NCI-H345 (cell line): ENCODE results near the gene ZNF827.

Experiments used
- DNase-seq: peaks from one replicate; lab custom pipeline; 2025; lab: John Stamatoyannopoulos, UW

ZNF827 gene

GRCh38 chr4:145756244-145756643 lies 182.4 kb downstream of the ZNF827 start:
- DNase-seq: no peak

- DNase-seq: no peak
These were observed 182.8 kb downstream of the ZNF827 start for GRCh38 chr4:145755802-145756201.

GRCh38 chr4:145743641-145744040 lies 195.0 kb downstream of the ZNF827 start:
- no peak for DNase-seq

- DNase-seq: no peak
These were observed 197.8 kb downstream of the ZNF827 start for GRCh38 chr4:145740806-145741205.

GRCh38 chr4:145739845-145740244 lies 198.8 kb downstream of the ZNF827 start:
- DNase-seq: no peak

GRCh38 chr4:145736241-145736831 lies 202.3 kb downstream of the ZNF827 start:
- no peak for DNase-seq

- DNase-seq: no peak
These were observed 202.8 kb downstream of the ZNF827 start for GRCh38 chr4:145735827-145736226.

- DNase-seq: no peak
These were observed 203.3 kb downstream of the ZNF827 start for GRCh38 chr4:145735347-145735675.

GRCh38 chr4:145734576-145735346 lies 203.9 kb downstream of the ZNF827 start:
- no peak for DNase-seq

- DNase-seq: no peak
These were observed 204.6 kb downstream of the ZNF827 start for GRCh38 chr4:145734031-145734430.

- DNase-seq: peak; percentile 85
These were observed 205.4 kb downstream of the ZNF827 start for GRCh38 chr4:145732895-145733880.

- no peak for DNase-seq
These were observed 206.4 kb downstream of the ZNF827 start for GRCh38 chr4:145732001-145732815.

- DNase-seq: peak; percentile 80
These were observed 207.6 kb downstream of the ZNF827 start for GRCh38 chr4:145731028-145731427.

- no peak for DNase-seq
These were observed 208.6 kb downstream of the ZNF827 start for GRCh38 chr4:145730026-145730425.

GRCh38 chr4:145723336-145723735 lies 215.3 kb downstream of the ZNF827 start:
- DNase-seq: no peak

- DNase-seq: no peak
These were observed 216.1 kb downstream of the ZNF827 start for GRCh38 chr4:145722561-145722960.

GRCh38 chr4:145720656-145721055 lies 218.0 kb downstream of the ZNF827 start:
- no peak for DNase-seq

GRCh38 chr4:145719752-145720624 lies 218.6 kb downstream of the ZNF827 start:
- peak; percentile 28 for DNase-seq

GRCh38 chr4:145716661-145717200 lies 221.9 kb downstream of the ZNF827 start:
- DNase-seq: no peak

- DNase-seq: no peak
These were observed 222.4 kb downstream of the ZNF827 start for GRCh38 chr4:145716200-145716599.
